HT1080 (cell line): ENCODE measurements around the gene GSK3B. TPM values are rescaled to one million over a fixed set of nuclear protein-coding genes. Genes with fewer than 3 reads are reported as not detected.

Source experiments
- DNase-seq: peaks from one replicate; pipeline ENCODE4 v3.0.0-alpha.2; 2015; ENCODE audit warnings: low read depth
- small RNA-seq: library from RNA; depleted of rRNA; stranded (forward); fragments of <200 nt; gene quantifications from one replicate; pipeline ENCODE3, GENCODE V24; 2014
- total RNA-seq: library from RNA; depleted of rRNA; stranded (reverse); fragments of >200 nt; shearing (Covaris generic); gene quantifications from 2 replicates; pipeline ENCODE4 v1.2.3, GENCODE V29; 2014; rRNA removed

Gene GSK3B
- total RNA-seq, 1 experiment from 2014 or later: 65.8 TPM

GRCh38 chr3:119781330-119782198 lies 312.7 kb downstream of the GSK3B start, which contains the start of gene NR1I2:
Gene NR1I2, plus strand, starts transcription at chr3:119782101.
- DNase-seq: peak; percentile 25

GRCh38 chr3:119779731-119780383 lies 314.4 kb downstream of the GSK3B start:
- DNase-seq: no peak

- no peak for DNase-seq
These were observed 315.4 kb downstream of the GSK3B start for GRCh38 chr3:119778811-119779210.

GRCh38 chr3:119778176-119778575 lies 316.1 kb downstream of the GSK3B start:
- DNase-seq: no peak

GRCh38 chr3:119776304-119776703 lies 317.9 kb downstream of the GSK3B start:
- DNase-seq: no peak

- no peak for DNase-seq
These were observed 319.8 kb downstream of the GSK3B start for GRCh38 chr3:119774444-119774843.

Small RNAs within 50 kb of the gene (small RNA-seq; reads per million reads assigned to genes)
- gene RN7SL397P: not detected
- gene RN7SL762P: not detected

Other genes with a start within 250 kb of the GSK3B start
- 0.11 and 0.40 TPM in 2 replicates for gene GPR156, start 190.8 kb upstream of the GSK3B start, total RNA-seq